ENCODE data around the gene MEGF8. TPM values are rescaled to one million over a fixed set of nuclear protein-coding genes. Genes with fewer than 3 reads are reported as not detected.
"Not testable (repeated sequence)": the region's sequence is repeated elsewhere in the genome, so short reads cannot be mapped to it uniquely, and the experiment has no call there.

The MEGF8 gene
- total RNA-seq, 1 donor from 2014 or later = 30.2 TPM

DNA sequence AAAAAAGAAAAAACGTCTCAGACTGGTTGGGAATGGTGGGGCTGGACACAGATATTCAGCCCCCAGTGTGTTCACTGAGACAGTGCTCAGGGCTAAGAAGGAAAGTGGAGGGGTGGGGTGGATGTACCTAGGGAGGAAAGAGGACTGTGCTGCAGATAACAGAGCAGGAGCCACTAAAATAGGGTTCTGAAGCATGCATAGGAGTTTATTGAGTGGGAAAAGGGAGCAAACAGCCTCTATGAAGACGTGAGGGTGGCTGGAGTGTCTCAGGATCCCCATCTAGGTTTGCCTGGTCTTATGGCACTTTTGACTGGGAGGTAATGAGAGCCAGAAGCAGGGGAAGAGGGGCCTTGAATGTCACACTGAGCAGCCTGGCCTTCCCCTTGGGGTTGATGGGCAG lies 3.4 kb downstream of the MEGF8 start:
- no peak for DNase-seq (ENCODE audit: low read depth)
- no peak overlapping the region for H3K4me3 ChIP-seq (ENCODE audit: low read depth, low read length)
- TF ChIP-seq, protein P1, sequence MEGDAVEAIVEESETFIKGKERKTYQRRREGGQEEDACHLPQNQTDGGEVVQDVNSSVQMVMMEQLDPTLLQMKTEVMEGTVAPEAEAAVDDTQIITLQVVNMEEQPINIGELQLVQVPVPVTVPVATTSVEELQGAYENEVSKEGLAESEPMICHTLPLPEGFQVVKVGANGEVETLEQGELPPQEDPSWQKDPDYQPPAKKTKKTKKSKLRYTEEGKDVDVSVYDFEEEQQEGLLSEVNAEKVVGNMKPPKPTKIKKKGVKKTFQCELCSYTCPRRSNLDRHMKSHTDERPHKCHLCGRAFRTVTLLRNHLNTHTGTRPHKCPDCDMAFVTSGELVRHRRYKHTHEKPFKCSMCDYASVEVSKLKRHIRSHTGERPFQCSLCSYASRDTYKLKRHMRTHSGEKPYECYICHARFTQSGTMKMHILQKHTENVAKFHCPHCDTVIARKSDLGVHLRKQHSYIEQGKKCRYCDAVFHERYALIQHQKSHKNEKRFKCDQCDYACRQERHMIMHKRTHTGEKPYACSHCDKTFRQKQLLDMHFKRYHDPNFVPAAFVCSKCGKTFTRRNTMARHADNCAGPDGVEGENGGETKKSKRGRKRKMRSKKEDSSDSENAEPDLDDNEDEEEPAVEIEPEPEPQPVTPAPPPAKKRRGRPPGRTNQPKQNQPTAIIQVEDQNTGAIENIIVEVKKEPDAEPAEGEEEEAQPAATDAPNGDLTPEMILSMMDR (conservative IDR thresholded peaks at IDR 0.05; ENCODE audit: low read depth, low read length) = no peak

DNA sequence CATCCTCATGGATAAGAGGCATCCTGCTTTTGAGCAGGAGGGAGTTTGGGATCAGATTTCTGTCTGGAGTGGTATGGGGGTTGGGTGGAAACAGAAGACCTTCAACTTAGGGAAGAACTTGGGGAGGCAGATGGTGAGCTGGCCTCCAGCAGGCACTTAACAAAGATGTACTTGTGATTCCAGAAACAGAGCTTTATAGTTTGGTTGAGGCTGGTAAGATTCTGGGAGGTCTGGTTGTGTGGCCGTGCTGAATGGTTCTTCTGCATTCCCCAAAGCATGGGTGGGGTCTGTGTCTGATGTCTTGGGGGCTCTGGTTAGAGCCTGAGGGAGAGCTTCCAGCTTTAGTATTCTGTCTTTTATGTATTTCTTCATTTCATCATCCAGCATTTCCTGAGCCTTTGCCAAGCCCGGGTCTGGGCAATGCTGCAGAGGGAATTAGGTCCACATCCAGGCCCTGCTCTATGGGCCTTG lies 4.8 kb downstream of the MEGF8 start:
- TF ChIP-seq, protein P1 (conservative IDR thresholded peaks at IDR 0.05; ENCODE audit: low read depth, low read length) = no peak
- no peak for DNase-seq (ENCODE audit: low read depth)
- no peak overlapping the region for H3K4me3 ChIP-seq (ENCODE audit: low read depth, low read length)

DNA sequence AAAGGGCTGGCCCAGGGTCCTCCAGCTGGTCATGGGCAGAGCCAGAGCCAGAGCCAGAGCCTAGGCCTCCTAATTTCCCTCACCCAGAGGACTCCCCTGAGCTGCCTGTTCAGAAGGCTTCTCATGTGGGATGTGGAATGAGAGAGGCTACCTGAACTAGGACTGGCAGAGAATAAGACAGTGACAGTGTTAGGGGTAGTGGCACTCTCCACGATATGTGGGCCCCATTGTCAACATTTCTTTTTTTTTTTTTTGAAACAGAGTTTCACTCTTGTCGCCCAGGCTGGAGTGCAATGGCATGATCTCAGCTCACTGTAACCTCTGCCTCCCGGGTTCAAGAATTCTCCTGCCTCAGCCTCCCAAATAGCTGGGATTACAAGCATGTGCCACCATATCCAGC lies 5.9 kb downstream of the MEGF8 start:
- H3K4me3 ChIP-seq (ENCODE audit: low read depth, low read length); DNase-seq (ENCODE audit: low read depth): not testable (repeated sequence)

DNA sequence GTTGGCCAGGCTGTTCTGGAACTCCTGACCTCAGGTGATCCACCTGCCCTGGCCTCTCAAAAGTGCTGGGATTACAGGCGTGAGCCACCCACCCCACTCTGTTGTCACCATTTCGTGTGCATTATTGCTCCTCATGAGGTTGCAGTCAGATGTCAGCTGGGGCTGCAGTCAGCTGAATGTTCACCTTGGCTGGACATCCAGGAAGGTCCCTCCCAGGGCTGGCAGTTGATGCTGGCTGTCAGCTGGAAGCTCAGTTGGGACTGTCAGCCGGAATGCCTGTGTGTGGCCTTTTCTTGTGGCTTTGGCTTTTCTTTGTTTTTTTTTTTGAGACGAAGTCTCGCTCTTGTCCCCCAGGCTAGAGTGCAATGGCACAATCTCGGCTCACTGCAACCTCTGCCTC lies 6.6 kb downstream of the MEGF8 start:
- H3K4me3 ChIP-seq (ENCODE audit: low read depth, low read length) = no peak overlapping the region
- TF ChIP-seq, protein P1 (conservative IDR thresholded peaks at IDR 0.05; ENCODE audit: low read depth, low read length) = no peak
- no peak for DNase-seq (ENCODE audit: low read depth)

DNA sequence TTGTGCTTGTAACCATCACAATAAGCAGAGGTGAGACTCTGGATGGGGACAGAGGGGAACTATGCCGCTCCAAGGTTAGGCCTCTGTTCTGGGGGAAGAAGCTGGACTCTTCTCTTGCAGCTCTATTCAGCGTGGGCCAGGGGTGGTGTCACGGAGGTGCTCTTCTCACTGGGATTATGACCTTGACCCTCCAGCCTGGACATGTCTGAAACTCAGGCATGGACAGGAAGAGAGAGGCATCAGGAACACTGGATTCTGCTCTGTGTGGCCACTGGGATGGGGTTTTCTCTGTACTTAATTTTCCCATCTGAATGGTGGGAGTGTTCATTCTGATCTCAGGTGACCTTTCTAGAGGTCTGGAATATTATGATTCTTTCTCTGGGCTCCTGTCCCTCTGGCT lies 7.6 kb downstream of the MEGF8 start:
- H3K4me3 ChIP-seq (ENCODE audit: low read depth, low read length) = no peak overlapping the region
- TF ChIP-seq, protein P1 (conservative IDR thresholded peaks at IDR 0.05; ENCODE audit: low read depth, low read length) = no peak
- DNase-seq (ENCODE audit: low read depth) = no peak

DNA sequence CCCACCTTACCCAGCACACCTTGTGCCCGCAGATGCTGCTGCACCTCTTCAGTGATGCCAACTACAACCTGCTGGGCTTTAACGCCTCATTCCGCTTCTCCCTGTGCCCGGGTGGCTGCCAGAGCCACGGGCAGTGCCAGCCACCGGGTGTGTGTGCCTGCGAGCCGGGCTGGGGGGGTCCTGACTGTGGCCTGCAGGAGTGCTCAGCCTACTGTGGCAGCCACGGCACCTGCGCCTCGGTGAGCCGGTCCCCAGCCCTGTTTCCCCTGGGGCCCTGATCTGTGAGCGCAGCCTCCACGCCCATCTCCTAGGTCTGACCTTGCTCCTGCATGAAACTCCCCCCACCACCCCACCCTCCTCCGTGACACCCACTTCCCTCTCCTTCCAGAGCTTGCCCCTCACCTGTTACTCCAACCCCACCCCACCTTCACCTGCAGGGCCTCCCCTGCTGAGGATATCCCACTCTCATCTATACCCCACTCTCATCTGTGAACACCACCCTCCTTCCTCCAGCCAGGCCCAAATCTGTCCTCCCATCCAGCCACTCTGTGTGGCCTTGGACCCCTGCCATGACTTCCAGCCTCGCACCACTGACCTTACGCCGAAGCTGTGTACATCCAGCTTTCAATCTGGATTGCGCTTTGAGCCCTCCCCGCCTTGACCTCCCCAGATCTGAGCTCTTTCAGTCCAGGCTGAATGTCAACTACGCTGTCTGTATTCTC lies 8.7 kb downstream of the MEGF8 start:
- H3K4me3 ChIP-seq (ENCODE audit: low read depth, low read length) = no peak overlapping the region
- TF ChIP-seq, protein P1 (conservative IDR thresholded peaks at IDR 0.05; ENCODE audit: low read depth, low read length) = no peak
- no peak for DNase-seq (ENCODE audit: low read depth)

DNA sequence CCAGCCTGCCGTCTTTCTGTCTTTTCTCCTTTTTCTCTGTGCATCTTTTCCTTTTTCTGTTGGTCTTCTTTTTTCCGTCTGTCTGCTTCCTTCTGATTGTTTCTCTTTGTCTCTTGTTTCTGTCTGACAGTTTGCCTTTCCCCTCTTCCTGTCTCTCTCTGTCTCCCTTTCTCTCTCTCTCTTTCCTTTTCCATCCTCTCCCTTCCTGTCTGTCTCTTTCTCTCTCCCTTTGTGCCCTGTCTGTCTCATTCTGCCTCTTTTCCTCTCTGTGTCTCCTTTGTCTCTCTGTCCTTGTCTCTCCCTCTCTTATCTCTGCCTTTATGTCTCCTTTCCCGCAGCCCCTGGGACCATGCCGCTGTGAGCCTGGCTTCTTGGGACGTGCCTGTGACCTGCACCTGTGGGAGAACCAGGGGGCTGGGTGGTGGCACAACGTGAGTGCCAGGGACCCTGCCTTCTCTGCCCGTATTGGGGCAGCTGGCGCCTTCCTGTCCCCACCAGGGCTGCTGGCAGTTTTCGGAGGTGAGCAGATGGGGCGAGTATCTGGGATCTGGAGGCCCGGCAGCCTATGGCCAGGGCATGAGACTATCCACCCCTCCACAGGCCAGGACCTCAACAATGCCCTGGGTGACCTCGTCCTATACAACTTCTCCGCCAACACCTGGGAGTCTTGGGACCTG lies 9.4 kb downstream of the MEGF8 start:
- TF ChIP-seq, protein P1 (conservative IDR thresholded peaks at IDR 0.05; ENCODE audit: low read depth, low read length) = no peak
- no peak overlapping the region for H3K4me3 ChIP-seq (ENCODE audit: low read depth, low read length)
- DNase-seq (ENCODE audit: low read depth) = no peak
